Fibroblast of the aortic adventitia (primary cell): ENCODE results near the gene CCDC85B. TPM values are rescaled to one million over a fixed set of nuclear protein-coding genes. Genes with fewer than 3 reads are reported as not detected.
A peak's percentile ranks its signal among the peaks of the same experiment; 100 is the strongest.

Experiments used
- DNase-seq: peaks from one replicate; pipeline ENCODE4 v3.0.0-alpha.2; 2010; ENCODE audit warnings: low read depth
- H3K4me3 ChIP-seq: 2 replicates; pipeline ENCODE4 v1.5.1; 2011; ENCODE audit warnings: low read depth, mild to moderate bottlenecking, control low read depth, low read length, moderate library complexity
- total RNA-seq: library from RNA; depleted of rRNA; stranded (reverse); fragments of >200 nt; gene quantifications from 2 replicates; pipeline ENCODE4 v1.2.3, GENCODE V29; 2012; ENCODE audit warnings: low replicate concordance
- TF ChIP-seq, protein P1 (sequence below): IDR thresholded peaks from 2 replicates; pipeline ENCODE4 v1.5.1; 2011; ENCODE audit warnings: mild to moderate bottlenecking, low read length, control low read depth, inconsistent platforms; ENCODE audit not compliant: insufficient read depth

Gene CCDC85B
- total RNA-seq, 1 donor, result 75.0 TPM

- TF ChIP-seq, protein P1, sequence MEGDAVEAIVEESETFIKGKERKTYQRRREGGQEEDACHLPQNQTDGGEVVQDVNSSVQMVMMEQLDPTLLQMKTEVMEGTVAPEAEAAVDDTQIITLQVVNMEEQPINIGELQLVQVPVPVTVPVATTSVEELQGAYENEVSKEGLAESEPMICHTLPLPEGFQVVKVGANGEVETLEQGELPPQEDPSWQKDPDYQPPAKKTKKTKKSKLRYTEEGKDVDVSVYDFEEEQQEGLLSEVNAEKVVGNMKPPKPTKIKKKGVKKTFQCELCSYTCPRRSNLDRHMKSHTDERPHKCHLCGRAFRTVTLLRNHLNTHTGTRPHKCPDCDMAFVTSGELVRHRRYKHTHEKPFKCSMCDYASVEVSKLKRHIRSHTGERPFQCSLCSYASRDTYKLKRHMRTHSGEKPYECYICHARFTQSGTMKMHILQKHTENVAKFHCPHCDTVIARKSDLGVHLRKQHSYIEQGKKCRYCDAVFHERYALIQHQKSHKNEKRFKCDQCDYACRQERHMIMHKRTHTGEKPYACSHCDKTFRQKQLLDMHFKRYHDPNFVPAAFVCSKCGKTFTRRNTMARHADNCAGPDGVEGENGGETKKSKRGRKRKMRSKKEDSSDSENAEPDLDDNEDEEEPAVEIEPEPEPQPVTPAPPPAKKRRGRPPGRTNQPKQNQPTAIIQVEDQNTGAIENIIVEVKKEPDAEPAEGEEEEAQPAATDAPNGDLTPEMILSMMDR, result no peak
- H3K4me3 ChIP-seq, result peak overlapping the region; percentile 83
These were observed 30.6 kb downstream of the CCDC85B start for GRCh38 chr11:65921033-65921555.

GRCh38 chr11:65921876-65922275 lies 31.4 kb downstream of the CCDC85B start:
- no peak for DNase-seq
- no peak overlapping the region for H3K4me3 ChIP-seq
- TF ChIP-seq, protein P1, result no peak

More at GRCh38 chr11:65921033-65921555, 30.6 kb downstream of the CCDC85B start:
- DNase-seq, result no peak

GRCh38 chr11:65922565-65922964 lies 32.1 kb downstream of the CCDC85B start:
- H3K4me3 ChIP-seq, result no peak overlapping the region
- TF ChIP-seq, protein P1, result no peak
- no peak for DNase-seq

DNA sequence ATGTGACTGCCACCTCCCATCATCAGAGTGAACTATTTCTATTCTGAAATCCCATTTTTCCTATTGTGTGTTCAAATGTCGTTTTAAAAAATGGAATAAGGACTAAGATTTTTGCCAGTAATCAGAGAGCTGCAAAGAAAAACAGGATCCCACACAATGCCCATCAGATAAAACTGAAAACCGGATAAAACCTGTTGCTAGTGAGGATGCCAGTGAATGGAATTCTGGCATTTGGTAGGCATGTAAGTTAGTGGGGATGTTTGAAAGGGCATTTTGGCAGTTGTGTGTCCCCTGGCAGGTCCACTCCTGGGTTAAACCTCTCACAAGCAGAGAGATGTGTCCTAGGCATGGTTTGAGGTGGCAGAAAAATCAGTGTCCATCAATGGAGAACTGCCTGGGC lies 34.9 kb downstream of the CCDC85B start:
- TF ChIP-seq, protein P1, result no peak
- no peak overlapping the region for H3K4me3 ChIP-seq

GRCh38 chr11:65927904-65928397 lies 37.5 kb downstream of the CCDC85B start:
- TF ChIP-seq, protein P1, result no peak
- H3K4me3 ChIP-seq, result no peak overlapping the region
- DNase-seq, result no peak

More for the DNA sequence above, 34.9 kb downstream of the CCDC85B start:
- no peak for DNase-seq

GRCh38 chr11:65928667-65929066 lies 38.2 kb downstream of the CCDC85B start:
- TF ChIP-seq, protein P1, result no peak
- no peak for DNase-seq
- H3K4me3 ChIP-seq, result no peak overlapping the region
